NB4 (cell line): Measurements from ENCODE around the gene QSOX2.

Experiments
- DNase-seq: peaks from one replicate; pipeline ENCODE4 v3.0.0; 2010; ENCODE audit warnings: low read depth
- H3K4me3 ChIP-seq: one replicate; pipeline ENCODE4 v1.5.1; 2011; ENCODE audit warnings: mild to moderate bottlenecking, low read depth, low read length, moderate library complexity
- MYC ChIP-seq: IDR thresholded peaks from 2 replicates; pipeline ENCODE4 v1.6.1; 2011; ENCODE audit warnings: low read depth, low read length
- POLR2A ChIP-seq: IDR thresholded peaks from 2 replicates; pipeline ENCODE4 v1.6.1; 2011; ENCODE audit warnings: mild to moderate bottlenecking; ENCODE audit not compliant: insufficient read length; ENCODE audit errors: extremely low read depth
- TF ChIP-seq, protein P1 (sequence below): IDR thresholded peaks from one replicate; pipeline ENCODE4 v1.5.1; 2012; ENCODE audit warnings: low read depth, low read length
- TF ChIP-seq, protein P2 (sequence below): IDR thresholded peaks from 2 replicates; pipeline ENCODE4 v1.6.1; 2011; ENCODE audit warnings: low read depth, low read length

The QSOX2 gene

GRCh38 chr9:136254381-136255165, 9.0 kb upstream of the QSOX2 start:
- no peak overlapping the region for H3K4me3 ChIP-seq
- TF ChIP-seq, protein P1, sequence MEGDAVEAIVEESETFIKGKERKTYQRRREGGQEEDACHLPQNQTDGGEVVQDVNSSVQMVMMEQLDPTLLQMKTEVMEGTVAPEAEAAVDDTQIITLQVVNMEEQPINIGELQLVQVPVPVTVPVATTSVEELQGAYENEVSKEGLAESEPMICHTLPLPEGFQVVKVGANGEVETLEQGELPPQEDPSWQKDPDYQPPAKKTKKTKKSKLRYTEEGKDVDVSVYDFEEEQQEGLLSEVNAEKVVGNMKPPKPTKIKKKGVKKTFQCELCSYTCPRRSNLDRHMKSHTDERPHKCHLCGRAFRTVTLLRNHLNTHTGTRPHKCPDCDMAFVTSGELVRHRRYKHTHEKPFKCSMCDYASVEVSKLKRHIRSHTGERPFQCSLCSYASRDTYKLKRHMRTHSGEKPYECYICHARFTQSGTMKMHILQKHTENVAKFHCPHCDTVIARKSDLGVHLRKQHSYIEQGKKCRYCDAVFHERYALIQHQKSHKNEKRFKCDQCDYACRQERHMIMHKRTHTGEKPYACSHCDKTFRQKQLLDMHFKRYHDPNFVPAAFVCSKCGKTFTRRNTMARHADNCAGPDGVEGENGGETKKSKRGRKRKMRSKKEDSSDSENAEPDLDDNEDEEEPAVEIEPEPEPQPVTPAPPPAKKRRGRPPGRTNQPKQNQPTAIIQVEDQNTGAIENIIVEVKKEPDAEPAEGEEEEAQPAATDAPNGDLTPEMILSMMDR: no peak
- TF ChIP-seq POLR2A (no peak), MYC (no peak)
- TF ChIP-seq, protein P2, sequence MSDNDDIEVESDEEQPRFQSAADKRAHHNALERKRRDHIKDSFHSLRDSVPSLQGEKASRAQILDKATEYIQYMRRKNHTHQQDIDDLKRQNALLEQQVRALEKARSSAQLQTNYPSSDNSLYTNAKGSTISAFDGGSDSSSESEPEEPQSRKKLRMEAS: no peak
- no peak for DNase-seq

- H3K4me3 ChIP-seq: no peak overlapping the region
- no peak for DNase-seq
- TF ChIP-seq, protein P1: no peak
Observed at GRCh38 chr9:136253246-136254130, 7.9 kb upstream of the QSOX2 start.

DNA sequence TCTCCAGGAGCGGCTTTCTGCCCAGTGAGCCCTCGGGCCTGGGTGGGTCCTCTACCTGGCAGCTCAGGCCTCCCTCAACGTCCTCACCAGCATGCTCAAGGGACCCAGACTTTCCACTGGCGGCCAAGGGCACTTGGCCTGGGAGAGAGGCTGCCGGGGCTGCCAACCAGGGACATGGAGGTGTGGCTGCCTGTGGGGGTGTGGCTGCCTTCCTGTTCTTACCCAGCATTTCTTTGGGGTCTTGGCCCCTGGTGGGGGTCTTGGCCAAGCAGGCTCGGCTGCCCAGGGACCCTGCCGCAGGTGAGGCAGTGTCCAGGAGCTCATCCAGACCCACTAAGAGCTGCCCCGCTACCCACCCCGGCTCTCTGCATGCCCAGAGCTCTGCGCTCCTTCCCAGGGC, 7.2 kb upstream of the QSOX2 start:
- no peak for DNase-seq
- TF ChIP-seq, protein P2: no peak
- no peak for TF ChIP-seq POLR2A
- no peak for TF ChIP-seq MYC
- TF ChIP-seq, protein P1: no peak
- no peak overlapping the region for H3K4me3 ChIP-seq

GRCh38 chr9:136252281-136252680, 6.7 kb upstream of the QSOX2 start:
- no peak overlapping the region for H3K4me3 ChIP-seq
- TF ChIP-seq, protein P1: no peak
- TF ChIP-seq, protein P2: no peak
- TF ChIP-seq POLR2A: no peak
- TF ChIP-seq MYC: no peak
- DNase-seq: no peak

DNA sequence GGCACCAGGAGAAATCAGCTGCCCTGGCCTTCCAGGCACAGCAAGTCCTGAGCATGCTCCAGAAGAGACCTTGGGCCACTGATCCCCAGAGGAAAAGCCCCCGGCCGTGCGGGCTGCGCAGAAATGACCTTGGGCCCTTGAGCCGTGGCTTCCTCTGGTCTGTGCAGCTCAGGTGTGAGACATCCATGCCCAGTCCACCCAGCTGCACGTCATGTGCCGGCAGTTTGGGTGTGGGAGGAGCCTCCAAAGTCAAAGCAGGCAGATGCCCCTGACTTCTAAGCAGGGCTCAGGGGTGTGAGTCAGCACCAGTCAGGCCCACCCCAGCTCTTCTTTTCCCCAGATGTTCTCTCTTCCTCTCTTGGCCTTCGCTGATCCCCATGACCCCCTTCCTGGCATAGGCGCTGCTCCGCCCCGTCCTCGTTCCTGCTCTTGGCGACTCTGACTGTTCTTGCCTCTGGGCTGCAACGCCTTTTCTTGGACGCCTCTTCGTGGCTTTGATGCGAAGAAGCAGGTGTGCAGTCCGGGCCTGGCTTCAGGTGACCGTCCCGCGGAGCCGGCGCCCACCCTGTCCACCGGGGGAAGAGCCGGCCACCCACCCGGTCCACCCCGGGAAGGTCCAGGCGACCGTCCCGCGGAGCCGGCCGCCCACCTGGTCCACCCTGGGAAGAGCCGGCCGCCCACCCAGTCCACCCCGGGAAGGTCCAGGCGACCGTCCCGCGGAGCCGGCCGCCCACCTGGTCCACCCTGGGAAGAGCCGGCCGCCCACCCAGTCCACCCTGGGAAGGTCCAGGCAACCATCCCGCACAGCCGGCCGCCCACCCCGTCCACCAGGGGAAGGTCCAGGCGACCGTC, 5.9 kb upstream of the QSOX2 start:
- TF ChIP-seq, protein P1: no peak
- TF ChIP-seq MYC (no peak), POLR2A (no peak)
- TF ChIP-seq, protein P2: no peak
- H3K4me3 ChIP-seq: no peak overlapping the region
- peak; percentile 29 for DNase-seq
